NT2/D1 (cell line): ENCODE results near the gene GSTA5.

Source experiments
- SUZ12 ChIP-seq: IDR thresholded peaks from 2 replicates; pipeline ENCODE4 v1.6.1; 2011; ENCODE audit not compliant: insufficient read length, insufficient read depth; ENCODE audit errors: extremely low read depth
- YY1 ChIP-seq: IDR thresholded peaks from 2 replicates; pipeline ENCODE4 v1.6.1; 2011; ENCODE audit not compliant: insufficient read length, insufficient read depth

DNA sequence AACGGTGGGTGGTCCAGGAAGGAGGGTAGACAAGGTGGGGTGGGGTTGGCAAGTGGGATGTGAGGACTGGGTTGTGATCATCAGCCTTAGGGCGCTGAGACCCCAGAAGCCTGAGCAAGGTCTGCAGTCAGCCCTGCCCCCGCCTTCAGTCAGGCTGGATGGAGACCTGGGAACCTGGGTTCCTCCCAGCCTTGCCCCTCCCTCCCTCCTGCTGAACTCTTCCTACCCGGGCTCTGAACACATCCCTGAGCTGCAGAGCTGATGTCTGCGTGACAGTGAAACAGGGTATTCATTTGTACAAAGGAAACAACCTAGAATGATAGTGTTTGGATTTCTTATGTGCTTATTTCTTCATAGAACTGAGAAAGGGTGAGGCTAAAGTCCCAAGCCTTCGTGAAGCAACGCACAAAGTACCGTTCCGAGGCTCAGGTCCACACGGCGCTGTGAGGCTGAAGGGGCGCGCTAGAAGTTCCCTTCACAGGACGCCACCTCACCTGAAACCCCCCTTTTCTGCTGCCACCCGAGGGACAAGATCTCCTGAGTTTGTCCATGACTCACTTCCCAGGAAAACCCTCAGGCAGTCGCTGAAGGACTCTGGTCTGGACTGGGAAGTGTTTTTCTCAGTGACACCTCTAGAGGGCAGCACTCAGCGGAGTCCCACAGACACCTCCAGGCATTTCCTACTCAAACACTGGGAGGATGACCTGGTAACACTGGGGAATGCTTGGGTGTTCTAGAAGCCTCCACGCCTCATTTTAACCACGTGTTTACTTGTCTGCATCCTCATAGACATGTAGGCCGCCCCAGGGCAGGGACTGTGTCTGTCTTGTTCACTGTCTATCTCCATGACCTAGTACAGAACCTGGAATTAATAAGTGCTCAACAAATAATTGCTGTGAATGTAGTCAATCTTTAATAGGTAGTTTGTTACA, 1.2 kb downstream of the GSTA5 start:
- TF ChIP-seq YY1, result no peak
- no peak for TF ChIP-seq SUZ12
